Measurements from ENCODE around the gene CRADD. TPM values are rescaled to one million over a fixed set of nuclear protein-coding genes. Genes with fewer than 3 reads are reported as not detected.

CRADD gene
- total and polyA plus RNA-seq, 10 donors = 5.5 to 58.7 (median 18.8) TPM

GRCh38 chr12:93742110-93742934 lies 65.1 kb downstream of the CRADD start:
- intact Hi-C loops (cut with DNase I; ENCODE audit: low total_unique reads) = loop anchor here (10.0 kb wide), 1 partner anchor 168 kb away; the partner anchor contains the start of gene SOCS2
- H3K36me3 ChIP-seq = no peaks in the 10 kb centered on the region
- H3K27me3 ChIP-seq (replicated peaks in 1 of 7) = no peaks in the 10 kb centered on the region
- H3K27ac ChIP-seq = peak overlapping the region; percentile 66 to 87 (median 84)
- DNase-seq = peak; percentile 91
- peaks cover 6 to 63% (median 46%) of the 10 kb centered on the region in 6 donors for H3K4me1 ChIP-seq
- H3K9me3 ChIP-seq = no peaks in the 10 kb centered on the region
- 1 to 2% (median 1%) methylated on average over 24 to 45 of the region's 45 CpGs for WGBS, 5 donors
- TF ChIP-seq CTCF (IDR thresholded peaks at IDR 0.05 in 8 of 11, conservative IDR thresholded peaks at IDR 0.05 in 3 of 11) = peak in 6 of 11 experiments; percentile 12 to 49 (median 26)
- TF ChIP-seq POLR2AphosphoS5 (IDR thresholded peaks at IDR 0.05) = peak in 2 of 3 donors; percentile 66 to 70
- no peak for TF ChIP-seq POLR2A (IDR thresholded peaks at IDR 0.05)
- H3K4me3 ChIP-seq = peak overlapping the region; percentile 40 to 75 (median 46)

- H3K36me3 ChIP-seq = no peaks in the 10 kb centered on the region
- peak overlapping the region in 6 of 8 donors; percentile 76 to 87 (median 86) for H3K27ac ChIP-seq
- TF ChIP-seq POLR2AphosphoS5 (IDR thresholded peaks at IDR 0.05) (no peak), POLR2A (IDR thresholded peaks at IDR 0.05) (no peak)
- no peaks in the 10 kb centered on the region for H3K9me3 ChIP-seq
- H3K27me3 ChIP-seq (replicated peaks in 1 of 7) = no peaks in the 10 kb centered on the region
- WGBS, 5 donors = 88 to 94% (median 91%) methylated on average over 9 of the region's 9 CpGs
- H3K4me1 ChIP-seq = peaks cover 6 to 53% (median 39%) of the 10 kb centered on the region in 6 donors
- no peak for DNase-seq
- intact Hi-C loops (cut with DNase I; ENCODE audit: low total_unique reads) = loop anchor here (10.0 kb wide), 1 partner anchor 169 kb away; the partner anchor contains the start of gene SOCS2
- peak overlapping the region in 4 of 8 donors; percentile 46 to 75 (median 52) for H3K4me3 ChIP-seq
Measured at GRCh38 chr12:93743229-93743998, 66.2 kb downstream of the CRADD start.

- DNase-seq = no peak
- WGBS, 5 donors = 94 to 96% (median 95%) methylated on average over 4 of the region's 4 CpGs
- H3K9me3 ChIP-seq = no peaks in the 10 kb centered on the region
- no peak for TF ChIP-seq POLR2AphosphoS5 (IDR thresholded peaks at IDR 0.05)
- H3K27ac ChIP-seq = no peak overlapping the region
- no peaks in the 10 kb centered on the region for H3K36me3 ChIP-seq
- intact Hi-C loops (cut with DNase I; ENCODE audit: low total_unique reads) = loop anchor here (10.0 kb wide), 1 partner anchor 169 kb away; the partner anchor contains the start of gene SOCS2
- no peaks in the 10 kb centered on the region for H3K27me3 ChIP-seq (replicated peaks in 1 of 7)
- no peak overlapping the region for H3K4me3 ChIP-seq
- H3K4me1 ChIP-seq = peaks cover under 1 to 46% (median 34%) of the 10 kb centered on the region in 6 donors
Measured at GRCh38 chr12:93743999-93744689, 67.0 kb downstream of the CRADD start.

- H3K27ac ChIP-seq = no peak overlapping the region
- H3K4me3 ChIP-seq = no peak overlapping the region
- H3K9me3 ChIP-seq = no peaks in the 10 kb centered on the region
- no peak for DNase-seq
- H3K36me3 ChIP-seq = no peaks in the 10 kb centered on the region
- peaks cover 0 to 44% (median 30%) of the 10 kb centered on the region in 6 donors for H3K4me1 ChIP-seq
- TF ChIP-seq CTCF (IDR thresholded peaks at IDR 0.05 in 8 of 11, conservative IDR thresholded peaks at IDR 0.05 in 3 of 11) = no peak
- no peak for TF ChIP-seq POLR2AphosphoS5 (IDR thresholded peaks at IDR 0.05)
- TF ChIP-seq POLR2A (IDR thresholded peaks at IDR 0.05) = no peak
- no peaks in the 10 kb centered on the region for H3K27me3 ChIP-seq (replicated peaks in 1 of 7)
- 63 to 75% (median 72%) methylated on average over 2 of the region's 2 CpGs for WGBS, 5 donors
- intact Hi-C loops (cut with DNase I; ENCODE audit: low total_unique reads) = loop anchor here (10.0 kb wide), 1 partner anchor 170 kb away; the partner anchor contains the start of gene SOCS2
Measured at GRCh38 chr12:93745286-93745685, 68.1 kb downstream of the CRADD start.
